AG09309 (cell line): ENCODE data around the gene CCDC107.

ENCODE experiments used
- DNase-seq: peaks from one replicate; pipeline ENCODE4 v3.0.0-alpha.2; 2010; ENCODE audit warnings: low read depth
- H3K4me3 ChIP-seq: 2 replicates; pipeline ENCODE4 v1.5.1; 2011; ENCODE audit warnings: mild to moderate bottlenecking, low read depth, low read length, moderate library complexity; ENCODE audit not compliant: control insufficient read depth
- TF ChIP-seq, protein P1 (sequence below): IDR thresholded peaks from 2 replicates; pipeline ENCODE4 v1.5.1; 2011; ENCODE audit warnings: mild to moderate bottlenecking, low read depth, low read length, inconsistent platforms; ENCODE audit not compliant: insufficient read depth, control insufficient read depth; ENCODE audit errors: missing control alignments

Gene CCDC107

DNA sequence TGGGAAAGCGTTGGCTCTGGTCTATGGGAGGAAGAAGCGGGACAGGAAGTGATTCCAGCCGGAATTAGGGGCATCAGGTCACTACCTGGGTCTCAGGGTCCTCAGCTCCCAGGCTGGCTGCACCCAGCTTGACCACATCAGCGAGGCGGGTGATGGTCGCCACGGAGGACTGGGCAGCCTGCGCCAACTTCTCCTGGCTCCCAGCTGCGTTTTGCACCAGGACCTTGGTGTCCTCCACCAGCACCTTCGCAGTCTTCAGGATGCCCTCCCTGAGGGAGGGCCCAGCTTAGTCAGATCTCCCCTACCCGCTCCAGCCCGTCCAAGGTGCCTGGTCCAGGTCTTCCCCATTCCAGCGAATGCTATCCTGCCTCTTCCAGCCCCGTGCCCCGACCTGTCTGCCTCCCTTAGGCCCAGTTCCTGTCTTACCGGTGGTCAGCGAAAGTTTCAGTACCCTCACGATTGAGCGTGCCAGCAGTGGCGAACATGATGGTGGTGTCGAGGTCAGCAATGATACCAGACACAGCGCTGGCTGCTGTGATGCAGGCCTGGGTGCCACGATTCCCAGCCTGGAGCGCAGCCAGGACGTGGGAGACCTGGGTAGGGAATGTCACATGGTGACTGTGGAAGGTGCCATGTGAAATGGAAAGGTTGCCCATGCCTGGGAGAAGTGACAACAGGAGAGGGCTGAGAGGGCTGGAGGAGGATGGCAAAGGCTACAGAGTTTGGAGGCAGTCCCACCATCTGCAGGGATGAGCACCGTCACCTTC is 46.0 kb downstream of the CCDC107 start:
- no peak overlapping the region for H3K4me3 ChIP-seq
- no peak for DNase-seq
- TF ChIP-seq, protein P1, sequence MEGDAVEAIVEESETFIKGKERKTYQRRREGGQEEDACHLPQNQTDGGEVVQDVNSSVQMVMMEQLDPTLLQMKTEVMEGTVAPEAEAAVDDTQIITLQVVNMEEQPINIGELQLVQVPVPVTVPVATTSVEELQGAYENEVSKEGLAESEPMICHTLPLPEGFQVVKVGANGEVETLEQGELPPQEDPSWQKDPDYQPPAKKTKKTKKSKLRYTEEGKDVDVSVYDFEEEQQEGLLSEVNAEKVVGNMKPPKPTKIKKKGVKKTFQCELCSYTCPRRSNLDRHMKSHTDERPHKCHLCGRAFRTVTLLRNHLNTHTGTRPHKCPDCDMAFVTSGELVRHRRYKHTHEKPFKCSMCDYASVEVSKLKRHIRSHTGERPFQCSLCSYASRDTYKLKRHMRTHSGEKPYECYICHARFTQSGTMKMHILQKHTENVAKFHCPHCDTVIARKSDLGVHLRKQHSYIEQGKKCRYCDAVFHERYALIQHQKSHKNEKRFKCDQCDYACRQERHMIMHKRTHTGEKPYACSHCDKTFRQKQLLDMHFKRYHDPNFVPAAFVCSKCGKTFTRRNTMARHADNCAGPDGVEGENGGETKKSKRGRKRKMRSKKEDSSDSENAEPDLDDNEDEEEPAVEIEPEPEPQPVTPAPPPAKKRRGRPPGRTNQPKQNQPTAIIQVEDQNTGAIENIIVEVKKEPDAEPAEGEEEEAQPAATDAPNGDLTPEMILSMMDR, result no peak

DNA sequence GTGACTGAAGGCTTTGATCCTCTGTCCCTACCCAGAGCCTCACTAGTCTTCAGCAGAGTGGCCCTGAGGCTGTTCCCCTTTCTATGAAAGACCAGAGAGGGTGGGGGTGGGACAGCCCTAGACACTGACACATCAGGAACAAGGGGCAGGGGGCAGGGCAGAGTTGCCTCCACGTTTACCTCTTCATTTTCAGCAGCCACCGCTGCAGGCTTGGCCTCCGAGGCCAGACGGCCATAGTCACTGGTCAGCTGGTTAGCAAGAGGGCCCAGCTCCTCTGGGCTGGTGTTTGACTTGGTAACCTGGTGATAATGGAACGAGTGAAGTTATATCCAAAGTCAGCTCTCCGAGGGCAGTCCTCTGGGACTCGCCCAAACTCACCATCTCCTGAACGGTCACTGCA is 47.3 kb downstream of the CCDC107 start:
- no peak overlapping the region for H3K4me3 ChIP-seq
- TF ChIP-seq, protein P1, result no peak
- DNase-seq, result no peak

DNA sequence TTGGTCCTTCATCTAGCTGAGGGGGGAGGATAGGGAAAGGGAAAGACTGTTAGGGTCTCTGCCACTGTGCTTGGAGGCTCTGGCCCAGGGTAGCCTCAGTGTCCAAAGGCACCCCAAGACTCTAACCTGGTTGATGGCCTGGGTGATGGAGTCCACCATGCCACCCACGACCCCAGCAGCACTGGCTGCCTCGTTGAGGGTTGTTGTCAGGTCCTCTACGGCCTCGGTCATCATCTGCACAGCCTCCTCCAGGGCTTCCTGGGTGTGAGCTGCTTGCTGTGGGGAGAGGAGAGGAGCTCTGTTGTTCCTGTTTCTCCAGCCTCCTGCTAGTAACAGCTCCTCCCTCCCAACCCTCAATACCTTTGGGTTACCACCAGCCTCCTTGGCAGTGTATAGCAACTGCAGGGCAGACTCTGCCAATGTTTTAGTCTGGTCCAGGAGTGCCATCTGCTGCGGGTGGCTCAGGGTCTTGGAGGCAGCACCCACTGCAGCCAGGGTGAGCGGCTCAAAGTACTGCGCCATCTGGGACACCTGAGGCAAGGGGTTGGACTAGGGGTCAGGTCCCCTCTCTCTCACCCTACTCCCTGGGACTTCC is 47.8 kb downstream of the CCDC107 start:
- no peak for DNase-seq
- no peak overlapping the region for H3K4me3 ChIP-seq
- TF ChIP-seq, protein P1, result no peak

DNA sequence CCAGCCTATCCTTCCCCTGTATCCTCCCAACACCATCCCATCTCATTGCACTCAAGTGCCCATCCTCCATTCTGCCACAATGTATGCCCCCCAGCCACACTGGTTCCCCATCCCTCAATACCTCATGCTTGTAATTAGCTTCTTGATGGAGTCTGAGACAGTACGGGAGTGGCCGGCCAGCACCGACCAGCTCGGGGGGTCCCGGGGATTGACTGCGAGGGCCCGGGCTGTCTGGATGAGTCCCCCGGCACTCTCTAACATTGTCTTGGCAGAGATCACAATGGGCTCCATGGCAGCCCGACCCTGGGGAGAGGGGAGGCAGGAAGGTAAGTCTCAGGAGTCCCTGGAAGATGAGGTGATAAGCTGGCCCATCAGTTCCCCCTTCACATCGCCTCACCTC is 48.9 kb downstream of the CCDC107 start:
- DNase-seq, result no peak
- TF ChIP-seq, protein P1, result no peak
- no peak overlapping the region for H3K4me3 ChIP-seq

DNA sequence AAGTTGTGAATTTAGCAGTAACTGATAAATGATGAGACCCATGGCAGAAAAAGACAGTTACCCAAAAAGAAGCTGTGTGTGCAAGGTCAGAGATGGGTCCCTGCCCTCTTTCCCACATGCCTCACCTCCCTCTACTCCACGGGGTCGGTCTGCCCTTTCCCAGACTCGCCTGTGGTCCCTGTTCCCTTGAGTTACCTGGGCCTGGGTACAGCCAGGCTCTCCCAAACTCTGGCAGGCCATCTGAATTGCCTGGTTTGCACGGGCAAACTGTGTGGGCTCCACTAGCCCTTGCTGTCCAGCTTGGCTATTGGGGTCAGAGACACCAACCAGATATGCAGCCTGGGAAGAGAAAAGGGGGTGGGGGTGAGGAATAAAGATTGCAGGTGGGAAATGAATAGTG is 50.1 kb downstream of the CCDC107 start:
- H3K4me3 ChIP-seq, result no peak overlapping the region
- TF ChIP-seq, protein P1, result no peak

DNA sequence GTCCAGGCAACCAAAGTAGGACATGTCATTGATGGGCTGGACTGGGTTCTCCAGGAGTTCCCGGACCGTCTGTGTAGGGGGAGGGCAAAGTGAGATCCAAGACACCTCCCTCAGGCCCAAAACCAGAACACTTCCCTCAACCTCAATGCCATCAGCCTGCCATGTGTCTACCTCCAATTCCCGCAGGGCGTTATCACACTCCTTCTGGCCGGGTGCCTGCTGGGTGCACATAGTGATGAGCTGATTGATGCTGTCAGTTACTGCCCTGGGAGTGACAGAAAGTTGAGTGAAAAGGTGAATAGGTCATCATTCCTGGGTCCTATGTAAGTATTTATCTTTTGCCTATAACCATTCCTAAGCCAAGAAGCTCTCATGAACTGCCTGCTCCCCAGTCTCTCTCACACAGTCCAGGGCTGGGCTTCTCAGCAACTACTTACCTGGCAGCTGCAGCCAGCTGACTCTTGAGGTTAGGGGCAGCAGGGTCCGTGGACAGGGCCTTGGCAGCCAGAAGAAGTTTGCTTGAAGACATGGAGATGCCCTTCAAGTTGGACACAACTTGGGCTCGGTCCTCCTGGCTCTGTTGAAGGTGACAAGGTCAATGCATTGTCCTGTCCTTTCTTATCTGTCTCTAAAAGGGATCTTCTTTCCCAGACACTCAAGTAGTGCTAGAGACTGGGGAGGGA is 52.9 kb downstream of the CCDC107 start:
- TF ChIP-seq, protein P1, result no peak
- no peak for DNase-seq
- no peak overlapping the region for H3K4me3 ChIP-seq

More for the DNA sequence above, 50.1 kb downstream of the CCDC107 start:
- no peak for DNase-seq
